ENCODE data around the gene RAB30. TPM values are rescaled to one million over a fixed set of nuclear protein-coding genes. Genes with fewer than 3 reads are reported as not detected.
"Not testable (repeated sequence)": the region's sequence is repeated elsewhere in the genome, so short reads cannot be mapped to it uniquely, and the experiment has no call there.

RAB30 gene
- total and polyA plus RNA-seq, 8 donors: 11.3 to 15.9 (median 14.3) TPM

GRCh38 chr11:82949352-82949751, 122.3 kb downstream of the RAB30 start:
- TF ChIP-seq CTCF (IDR thresholded peaks at IDR 0.05): no peak
- Histone ChIP-seq H3K4me3 (no peak overlapping the region), H3K4me1 (no peaks in the 10 kb centered on the region), H3K27me3 (no peaks in the 10 kb centered on the region), H3K9me3 (no peaks in the 10 kb centered on the region), H3K36me3 (no peaks in the 10 kb centered on the region), H3K27ac (no peak overlapping the region)
- DNase-seq (no peak), ATAC-seq (no peak)
- intact Hi-C loops (cut with DNase I): no loop called here

- no peaks in the 10 kb centered on the region for H3K27me3 ChIP-seq
- no peaks in the 10 kb centered on the region for H3K9me3 ChIP-seq
- no peak for DNase-seq
- intact Hi-C loops (cut with DNase I): no loop called here
- TF ChIP-seq CTCF (IDR thresholded peaks at IDR 0.05): no peak
- no peak for ATAC-seq
- no peaks in the 10 kb centered on the region for H3K36me3 ChIP-seq
- no peak overlapping the region for H3K27ac ChIP-seq
- no peak overlapping the region for H3K4me3 ChIP-seq
- no peaks in the 10 kb centered on the region for H3K4me1 ChIP-seq
These were observed 126.0 kb downstream of the RAB30 start for GRCh38 chr11:82945682-82946081.

GRCh38 chr11:82945041-82945440, 126.7 kb downstream of the RAB30 start:
- H3K36me3 ChIP-seq; H3K27me3 ChIP-seq; intact Hi-C loops (cut with DNase I); DNase-seq; H3K27ac ChIP-seq; H3K9me3 ChIP-seq; H3K4me1 ChIP-seq; ATAC-seq; H3K4me3 ChIP-seq: not testable (repeated sequence)

- no peaks in the 10 kb centered on the region for H3K36me3 ChIP-seq
- TF ChIP-seq CTCF (IDR thresholded peaks at IDR 0.05): no peak
- intact Hi-C loops (cut with DNase I): no loop called here
- no peak overlapping the region for H3K4me3 ChIP-seq
- DNase-seq (no peak), ATAC-seq (no peak)
- no peaks in the 10 kb centered on the region for H3K9me3 ChIP-seq
- no peaks in the 10 kb centered on the region for H3K4me1 ChIP-seq
- no peaks in the 10 kb centered on the region for H3K27me3 ChIP-seq
- no peak overlapping the region for H3K27ac ChIP-seq
These were observed 127.5 kb downstream of the RAB30 start for GRCh38 chr11:82944198-82944597.

- H3K27me3 ChIP-seq; H3K4me3 ChIP-seq; H3K36me3 ChIP-seq; DNase-seq; H3K27ac ChIP-seq; intact Hi-C loops (cut with DNase I); ATAC-seq; H3K9me3 ChIP-seq; H3K4me1 ChIP-seq: not testable (repeated sequence)
These were observed 128.3 kb downstream of the RAB30 start for GRCh38 chr11:82943430-82943829.

GRCh38 chr11:82942376-82942775, 129.3 kb downstream of the RAB30 start:
- intact Hi-C loops (cut with DNase I): no loop called here
- no peak for TF ChIP-seq CTCF (IDR thresholded peaks at IDR 0.05)
- no peaks in the 10 kb centered on the region for H3K36me3 ChIP-seq
- no peaks in the 10 kb centered on the region for H3K27me3 ChIP-seq
- H3K4me3 ChIP-seq: no peak overlapping the region
- no peak for DNase-seq
- no peak overlapping the region for H3K27ac ChIP-seq
- H3K4me1 ChIP-seq: no peaks in the 10 kb centered on the region
- no peak for ATAC-seq
- H3K9me3 ChIP-seq: no peaks in the 10 kb centered on the region
